Cardiac muscle cell (in vitro differentiated cells and primary cell): ENCODE data around the gene ZC3H4. TPM values are rescaled to one million over a fixed set of nuclear protein-coding genes. Genes with fewer than 3 reads are reported as not detected.

Source experiments
- DNase-seq, 2 donors: peaks; one replicate each; pipeline versions ENCODE4 v3.0.0 to v3.0.0-alpha.2; 2010 to 2017; ENCODE audit warnings: low read depth in 1 of 2, low spot score in 1 of 2
- H3K27ac ChIP-seq: fragments of 200-600 bp; sonication (generic); 2 replicates; pipeline ENCODE4 v1.5.1; 2016
- H3K27me3 ChIP-seq: fragments of 200-600 bp; sonication (generic); 2 replicates; pipeline ENCODE4 v1.6.0; 2016; ENCODE audit warnings: control low read depth
- H3K36me3 ChIP-seq: fragments of 200-600 bp; sonication (generic); 2 replicates; pipeline ENCODE4 v1.5.1; 2016; ENCODE audit warnings: control low read depth
- H3K4me1 ChIP-seq: fragments of 200-600 bp; sonication (generic); 2 replicates; pipeline ENCODE4 v1.8.1; 2017; ENCODE audit warnings: low read depth, mild to moderate bottlenecking, mixed run types
- H3K4me3 ChIP-seq: fragments of 200-600 bp; sonication (generic); 2 replicates; pipeline ENCODE4 v1.5.1; 2016; ENCODE audit warnings: mild to moderate bottlenecking
- H3K9me3 ChIP-seq: fragments of 200-600 bp; sonication (generic); 2 replicates; pipeline ENCODE4 v1.5.1; 2017; ENCODE audit warnings: low read depth, mild to moderate bottlenecking, control low read depth
- polyA plus RNA-seq: library from polyadenylated mRNA; unstranded; fragments of >200 nt; fragmentation: Nextera tagmentation; extraction: Ambion mirVana; gene quantifications from 2 replicates; pipeline ENCODE4 v1.2.1, GENCODE V29; 2016
- total RNA-seq: library from RNA; depleted of rRNA; stranded (reverse); fragments of >200 nt; gene quantifications from 2 replicates; pipeline ENCODE4 v1.2.3, GENCODE V29; 2016
- TF ChIP-seq, protein P1 (sequence below): IDR thresholded peaks from 2 replicates; pipeline ENCODE4 v1.5.1; 2012; ENCODE audit warnings: low read depth, mild to moderate bottlenecking, low read length

The ZC3H4 gene
- total and polyA plus RNA-seq, 2 experiments from 2014 or later, result 5.0 to 34.6 TPM

GRCh38 chr19:47068246-47068645 lies 45.3 kb downstream of the ZC3H4 start:
- TF ChIP-seq, protein P1, sequence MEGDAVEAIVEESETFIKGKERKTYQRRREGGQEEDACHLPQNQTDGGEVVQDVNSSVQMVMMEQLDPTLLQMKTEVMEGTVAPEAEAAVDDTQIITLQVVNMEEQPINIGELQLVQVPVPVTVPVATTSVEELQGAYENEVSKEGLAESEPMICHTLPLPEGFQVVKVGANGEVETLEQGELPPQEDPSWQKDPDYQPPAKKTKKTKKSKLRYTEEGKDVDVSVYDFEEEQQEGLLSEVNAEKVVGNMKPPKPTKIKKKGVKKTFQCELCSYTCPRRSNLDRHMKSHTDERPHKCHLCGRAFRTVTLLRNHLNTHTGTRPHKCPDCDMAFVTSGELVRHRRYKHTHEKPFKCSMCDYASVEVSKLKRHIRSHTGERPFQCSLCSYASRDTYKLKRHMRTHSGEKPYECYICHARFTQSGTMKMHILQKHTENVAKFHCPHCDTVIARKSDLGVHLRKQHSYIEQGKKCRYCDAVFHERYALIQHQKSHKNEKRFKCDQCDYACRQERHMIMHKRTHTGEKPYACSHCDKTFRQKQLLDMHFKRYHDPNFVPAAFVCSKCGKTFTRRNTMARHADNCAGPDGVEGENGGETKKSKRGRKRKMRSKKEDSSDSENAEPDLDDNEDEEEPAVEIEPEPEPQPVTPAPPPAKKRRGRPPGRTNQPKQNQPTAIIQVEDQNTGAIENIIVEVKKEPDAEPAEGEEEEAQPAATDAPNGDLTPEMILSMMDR, result no peak
- H3K27me3 ChIP-seq, result no peaks in the 10 kb centered on the region
- peaks cover 28% of the 10 kb centered on the region for H3K36me3 ChIP-seq
- no peak overlapping the region for H3K4me3 ChIP-seq
- no peaks in the 10 kb centered on the region for H3K9me3 ChIP-seq
- H3K27ac ChIP-seq, result no peak overlapping the region
- no peak for DNase-seq
- no peaks in the 10 kb centered on the region for H3K4me1 ChIP-seq

GRCh38 chr19:47067215-47067847 lies 46.2 kb downstream of the ZC3H4 start:
- Histone ChIP-seq H3K27ac (no peak overlapping the region), H3K27me3 (no peaks in the 10 kb centered on the region), H3K4me3 (no peak overlapping the region), H3K9me3 (no peaks in the 10 kb centered on the region), H3K36me3 (peaks cover 23% of the 10 kb centered on the region), H3K4me1 (no peaks in the 10 kb centered on the region)
- TF ChIP-seq, protein P1, result no peak
- DNase-seq, result no peak

DNA sequence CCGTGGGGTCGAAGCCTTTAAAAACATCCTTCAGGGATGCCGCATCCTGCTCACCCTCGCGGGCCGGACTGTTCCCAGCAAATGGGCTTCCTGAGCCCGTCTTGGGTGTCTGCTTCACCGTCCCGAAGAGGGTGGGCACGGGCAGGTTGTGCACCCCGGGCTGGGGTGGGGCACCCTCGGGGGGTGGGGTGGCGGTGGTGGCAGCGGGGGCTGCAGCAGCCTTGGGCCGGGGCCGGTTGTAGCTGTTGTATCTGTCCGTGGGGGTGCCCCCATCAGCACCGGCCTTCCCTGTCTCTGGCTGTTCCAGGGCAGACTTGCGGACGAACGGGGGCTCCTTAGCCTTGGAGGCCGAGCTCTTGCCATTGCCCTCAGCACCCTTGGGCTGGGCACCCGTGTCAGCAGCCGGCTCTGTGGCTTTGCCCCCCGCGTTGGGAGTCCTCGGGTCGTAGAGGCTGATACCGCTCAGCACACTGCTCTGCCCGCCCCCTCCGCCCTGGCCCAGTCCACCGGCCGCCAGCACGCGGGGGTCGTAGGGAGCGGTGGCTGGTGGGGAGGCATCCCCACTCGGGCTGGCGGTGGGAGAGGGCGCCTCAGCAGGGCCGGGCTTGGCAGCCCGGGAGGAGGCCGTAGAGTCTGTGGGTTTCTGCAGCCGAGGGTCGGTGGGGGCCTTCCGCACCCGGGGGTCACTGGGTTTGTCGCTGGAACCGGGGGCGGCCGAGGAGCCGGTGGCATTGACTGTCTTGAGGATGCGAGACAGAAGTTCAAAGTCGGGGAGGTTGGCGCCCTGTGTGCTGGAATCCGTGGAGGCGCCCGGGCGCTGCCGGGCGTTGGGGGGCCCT lies 47.0 kb downstream of the ZC3H4 start:
- no peaks in the 10 kb centered on the region for H3K4me1 ChIP-seq
- no peaks in the 10 kb centered on the region for H3K9me3 ChIP-seq
- H3K4me3 ChIP-seq, result no peak overlapping the region
- TF ChIP-seq, protein P1, result no peak
- H3K36me3 ChIP-seq, result peaks cover 17% of the 10 kb centered on the region
- H3K27ac ChIP-seq, result no peak overlapping the region
- H3K27me3 ChIP-seq, result no peaks in the 10 kb centered on the region
- no peak for DNase-seq

DNA sequence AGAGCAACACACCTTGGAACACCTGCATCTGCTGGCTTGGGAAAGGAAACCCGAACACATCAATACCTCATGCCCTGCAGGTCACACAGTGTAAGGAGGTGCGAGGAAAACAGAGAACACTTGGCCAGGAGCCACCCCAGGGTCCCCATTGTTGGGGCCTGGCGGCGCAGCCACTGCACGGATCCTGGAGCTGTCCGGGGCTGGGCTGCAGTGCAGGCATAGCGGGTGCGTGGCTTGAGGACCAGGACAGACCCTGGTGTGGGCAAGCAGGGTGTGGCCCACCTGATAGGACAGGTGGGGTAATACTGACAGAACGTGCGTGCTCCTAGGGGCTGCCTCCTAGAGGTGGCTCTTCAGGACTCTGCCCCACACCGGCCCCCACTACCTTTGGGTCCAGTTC lies 48.3 kb downstream of the ZC3H4 start:
- H3K27me3 ChIP-seq, result no peaks in the 10 kb centered on the region
- no peak overlapping the region for H3K27ac ChIP-seq
- peaks cover 11% of the 10 kb centered on the region for H3K36me3 ChIP-seq
- TF ChIP-seq, protein P1, result no peak
- no peaks in the 10 kb centered on the region for H3K9me3 ChIP-seq
- no peak overlapping the region for H3K4me3 ChIP-seq
- no peaks in the 10 kb centered on the region for H3K4me1 ChIP-seq
- DNase-seq, result no peak

DNA sequence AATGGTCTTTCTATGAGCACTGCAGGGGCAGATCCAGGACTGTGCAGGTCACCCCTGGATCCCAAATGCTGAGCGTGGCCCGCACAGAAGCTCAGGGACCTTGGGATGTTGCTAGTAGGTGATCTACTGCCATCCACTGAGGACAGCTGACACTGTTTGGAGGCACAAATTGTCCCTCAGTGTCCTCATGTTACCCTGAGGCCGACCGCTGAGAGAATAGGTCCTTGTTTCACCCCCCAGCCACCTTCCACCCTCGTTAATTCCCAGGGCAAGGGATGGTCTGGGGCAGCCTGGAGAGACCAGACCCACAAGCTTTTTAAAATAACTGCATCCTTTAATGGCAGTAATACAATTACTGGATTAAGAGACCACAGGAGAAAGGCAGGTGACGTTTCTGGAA lies 49.7 kb downstream of the ZC3H4 start:
- no peak for DNase-seq
- Histone ChIP-seq H3K27me3 (no peaks in the 10 kb centered on the region), H3K27ac (peak overlapping the region; percentile 13), H3K4me1 (no peaks in the 10 kb centered on the region), H3K4me3 (no peak overlapping the region), H3K36me3 (peaks cover 11% of the 10 kb centered on the region), H3K9me3 (no peaks in the 10 kb centered on the region)
- TF ChIP-seq, protein P1, result no peak
